Parathyroid adenoma (tissue), 2 donors: ENCODE results near the gene ARRDC3.
"Not testable (repeated sequence)": the region's sequence is repeated elsewhere in the genome, so short reads cannot be mapped to it uniquely, and the experiment has no call there.

ENCODE experiments used
- H2AFZ ChIP-seq: fragments of 300-600 bp; sonication (generic); one replicate; pipeline ENCODE4 v1.7.0; 2017; ENCODE audit warnings: antibody characterized with exemption, mild to moderate bottlenecking
- H3K27ac ChIP-seq: fragments of 300-600 bp; sonication (generic); one replicate; pipeline ENCODE4 v1.7.0; 2017
- H3K27me3 ChIP-seq: fragments of 300-600 bp; sonication (generic); one replicate; pipeline ENCODE4 v1.7.0; 2017; ENCODE audit warnings: low read length; ENCODE audit not compliant: control insufficient read depth, insufficient read depth
- H3K36me3 ChIP-seq: fragments of 300-600 bp; sonication (generic); one replicate; pipeline ENCODE4 v1.7.0; 2017; ENCODE audit warnings: low read length; ENCODE audit not compliant: control insufficient read depth, insufficient read depth
- H3K4me1 ChIP-seq: fragments of 300-600 bp; sonication (generic); one replicate; pipeline ENCODE4 v1.7.0; 2017; ENCODE audit warnings: control low read depth
- H3K4me2 ChIP-seq: fragments of 300-600 bp; sonication (generic); one replicate; pipeline ENCODE4 v1.7.0; 2017; ENCODE audit warnings: low read length
- H3K4me3 ChIP-seq: fragments of 300-600 bp; sonication (generic); one replicate; pipeline ENCODE4 v1.7.0; 2017; ENCODE audit warnings: low read depth, low read length
- H3K79me2 ChIP-seq: fragments of 300-600 bp; sonication (generic); one replicate; pipeline ENCODE4 v1.7.0; 2017; ENCODE audit warnings: control low read depth
- H3K9ac ChIP-seq: fragments of 300-600 bp; sonication (generic); one replicate; pipeline ENCODE4 v1.7.0; 2017; ENCODE audit warnings: mild to moderate bottlenecking
- H3K9me3 ChIP-seq: fragments of 300-600 bp; sonication (generic); one replicate; pipeline ENCODE4 v1.7.0; 2017; ENCODE audit warnings: low read length; ENCODE audit not compliant: control insufficient read depth
- CTCF ChIP-seq: fragments of 300-600 bp; sonication (generic); IDR thresholded peaks from one replicate; pipeline ENCODE4 v1.7.0; 2017; ENCODE audit warnings: antibody characterized with exemption, mild to moderate bottlenecking
- donor health status: primary hyperparathyroidism.

The ARRDC3 gene

GRCh38 chr5:91359962-91360609, 23.0 kb downstream of the ARRDC3 start:
- H3K9ac ChIP-seq: no peak overlapping the region
- H3K79me2 ChIP-seq: no peaks in the 10 kb centered on the region
- H3K4me3 ChIP-seq: no peak overlapping the region

GRCh38 chr5:91357806-91358205, 25.3 kb downstream of the ARRDC3 start:
- no peak overlapping the region for H3K4me2 ChIP-seq
- H3K36me3 ChIP-seq: no peaks in the 10 kb centered on the region
- no peaks in the 10 kb centered on the region for H3K27me3 ChIP-seq
- no peak for TF ChIP-seq CTCF
- H3K79me2 ChIP-seq: no peaks in the 10 kb centered on the region
- peak overlapping the region; percentile 68 for H2AFZ ChIP-seq
- H3K9ac ChIP-seq: no peak overlapping the region
- no peaks in the 10 kb centered on the region for H3K9me3 ChIP-seq
- H3K4me3 ChIP-seq: no peak overlapping the region
- H3K27ac ChIP-seq: no peak overlapping the region
- H3K4me1 ChIP-seq: peaks cover 4% of the 10 kb centered on the region

More at GRCh38 chr5:91359962-91360609, 23.0 kb downstream of the ARRDC3 start:
- Histone ChIP-seq H3K27me3 (no peaks in the 10 kb centered on the region), H3K36me3 (no peaks in the 10 kb centered on the region), H2AFZ (no peak overlapping the region), H3K4me1 (peaks cover 4% of the 10 kb centered on the region), H3K27ac (no peak overlapping the region), H3K4me2 (no peak overlapping the region), H3K9me3 (no peaks in the 10 kb centered on the region)
- no peak for TF ChIP-seq CTCF

- H3K27ac ChIP-seq: peak overlapping the region; percentile 25
- H3K27me3 ChIP-seq: no peaks in the 10 kb centered on the region
- no peak overlapping the region for H3K4me3 ChIP-seq
- no peaks in the 10 kb centered on the region for H3K79me2 ChIP-seq
- H3K9me3 ChIP-seq: no peaks in the 10 kb centered on the region
- peak overlapping the region; percentile 48 for H3K4me2 ChIP-seq
- TF ChIP-seq CTCF: no peak
- H2AFZ ChIP-seq: peak overlapping the region; percentile 68
- no peaks in the 10 kb centered on the region for H3K36me3 ChIP-seq
- no peak overlapping the region for H3K9ac ChIP-seq
- peaks cover 4% of the 10 kb centered on the region for H3K4me1 ChIP-seq
Measured at GRCh38 chr5:91357012-91357634, 26.0 kb downstream of the ARRDC3 start.

GRCh38 chr5:91354867-91355266, 28.2 kb downstream of the ARRDC3 start:
- H3K36me3 ChIP-seq, H3K4me2 ChIP-seq, H3K9me3 ChIP-seq, H3K4me3 ChIP-seq, H3K9ac ChIP-seq, H3K27me3 ChIP-seq, H3K27ac ChIP-seq, H2AFZ ChIP-seq, H3K79me2 ChIP-seq, H3K4me1 ChIP-seq: not testable (repeated sequence)

GRCh38 chr5:91352831-91353695, 30.1 kb downstream of the ARRDC3 start:
- H2AFZ ChIP-seq: no peak overlapping the region
- H3K27ac ChIP-seq: no peak overlapping the region
- H3K27me3 ChIP-seq: no peaks in the 10 kb centered on the region
- no peak overlapping the region for H3K9ac ChIP-seq
- no peak overlapping the region for H3K4me3 ChIP-seq
- peaks cover 4% of the 10 kb centered on the region for H3K4me1 ChIP-seq
- no peak overlapping the region for H3K4me2 ChIP-seq
- TF ChIP-seq CTCF: no peak
- H3K36me3 ChIP-seq: no peaks in the 10 kb centered on the region
- H3K79me2 ChIP-seq: no peaks in the 10 kb centered on the region
- no peaks in the 10 kb centered on the region for H3K9me3 ChIP-seq
